Upper lobe of right lung (tissue), 1 donor: Measurements from ENCODE around the gene DTD2. TPM values are rescaled to one million over a fixed set of nuclear protein-coding genes. Genes with fewer than 3 reads are reported as not detected.
A peak's percentile ranks its signal among the peaks of the same experiment; 100 is the strongest.

Source experiments
- ATAC-seq: fragments of 200-7000 bp; cut with Tn5 transposase; one replicate; pipeline ENCODE4 v1.9.1; 2020; ENCODE audit warnings: mild to moderate bottlenecking, moderate library complexity
- DNase-seq: peaks from one replicate; pipeline ENCODE4 v3.0.0-alpha.2; 2020
- H3K27ac ChIP-seq: fragments of 200-600 bp; one replicate; pipeline ENCODE4 v1.8.0; 2022
- H3K27me3 ChIP-seq: fragments of 200-600 bp; one replicate; pipeline ENCODE4 v1.8.0; 2022; ENCODE audit warnings: mild to moderate bottlenecking
- H3K36me3 ChIP-seq: fragments of 200-600 bp; one replicate; pipeline ENCODE4 v1.8.0; 2022
- H3K4me1 ChIP-seq: fragments of 200-600 bp; one replicate; pipeline ENCODE4 v1.8.0; 2022
- H3K4me3 ChIP-seq: fragments of 200-600 bp; one replicate; pipeline ENCODE4 v1.8.0; 2022; ENCODE audit warnings: mild to moderate bottlenecking
- H3K9me3 ChIP-seq: fragments of 200-600 bp; one replicate; pipeline ENCODE4 v1.8.0; 2022
- intact Hi-C: fragments of 100-400 bp; cut with DNase I; formaldehyde crosslinking; loops from one replicate; pipeline ENCODE4 v1.11.0; 2022
- total RNA-seq: library from RNA; stranded (reverse); fragmentation: NEBNext Ultra II Directional; extraction: Animal tissue kit (Norgen Biotek cat#: 25700); gene quantifications from one replicate; pipeline ENCODE4 v1.2.1, GENCODE V29; 2021
- TF ChIP-seq, protein P1 (sequence below): fragments of 200-600 bp; IDR thresholded peaks from one replicate; pipeline ENCODE4 v1.8.0; 2022; ENCODE audit warnings: antibody characterized with exemption
- donor health status: DM: no; HTN: yes; CAD: no; lungs with severe emphysema.

DTD2 gene
- total RNA-seq, 1 donor from 2014 or later, result 18.2 TPM

DNA sequence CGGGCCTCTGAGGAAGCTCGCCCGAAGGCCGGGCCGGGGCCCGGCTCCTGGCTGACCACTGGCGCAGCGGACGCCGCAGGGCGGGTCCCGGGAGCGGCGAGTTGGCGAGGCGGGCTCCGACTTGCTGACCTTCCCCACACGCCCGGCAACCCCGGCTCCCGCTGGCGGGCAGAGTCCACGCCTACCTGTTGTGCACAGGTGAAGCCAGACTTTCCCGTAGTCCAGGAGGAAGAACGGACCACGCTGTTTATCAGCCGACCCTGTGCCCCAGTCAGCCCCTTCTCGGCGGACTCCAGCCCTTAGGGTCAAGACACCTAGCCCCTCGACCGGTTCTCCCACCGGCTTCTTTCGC lies 37.4 kb downstream of the DTD2 start:
- no peaks in the 10 kb centered on the region for H3K9me3 ChIP-seq
- peak; percentile 88 for ATAC-seq
- H3K36me3 ChIP-seq, result no peaks in the 10 kb centered on the region
- TF ChIP-seq, protein P1, sequence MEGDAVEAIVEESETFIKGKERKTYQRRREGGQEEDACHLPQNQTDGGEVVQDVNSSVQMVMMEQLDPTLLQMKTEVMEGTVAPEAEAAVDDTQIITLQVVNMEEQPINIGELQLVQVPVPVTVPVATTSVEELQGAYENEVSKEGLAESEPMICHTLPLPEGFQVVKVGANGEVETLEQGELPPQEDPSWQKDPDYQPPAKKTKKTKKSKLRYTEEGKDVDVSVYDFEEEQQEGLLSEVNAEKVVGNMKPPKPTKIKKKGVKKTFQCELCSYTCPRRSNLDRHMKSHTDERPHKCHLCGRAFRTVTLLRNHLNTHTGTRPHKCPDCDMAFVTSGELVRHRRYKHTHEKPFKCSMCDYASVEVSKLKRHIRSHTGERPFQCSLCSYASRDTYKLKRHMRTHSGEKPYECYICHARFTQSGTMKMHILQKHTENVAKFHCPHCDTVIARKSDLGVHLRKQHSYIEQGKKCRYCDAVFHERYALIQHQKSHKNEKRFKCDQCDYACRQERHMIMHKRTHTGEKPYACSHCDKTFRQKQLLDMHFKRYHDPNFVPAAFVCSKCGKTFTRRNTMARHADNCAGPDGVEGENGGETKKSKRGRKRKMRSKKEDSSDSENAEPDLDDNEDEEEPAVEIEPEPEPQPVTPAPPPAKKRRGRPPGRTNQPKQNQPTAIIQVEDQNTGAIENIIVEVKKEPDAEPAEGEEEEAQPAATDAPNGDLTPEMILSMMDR, result no peak
- peak overlapping the region; percentile 90 for H3K27ac ChIP-seq
- peaks cover 20% of the 10 kb centered on the region for H3K4me1 ChIP-seq
- H3K27me3 ChIP-seq, result no peaks in the 10 kb centered on the region
- H3K4me3 ChIP-seq, result peak overlapping the region; percentile 94
- intact Hi-C loops, result no loop called here
- peak; percentile 92 for DNase-seq

GRCh38 chr14:31419179-31419966 lies 37.9 kb downstream of the DTD2 start:
- H3K4me3 ChIP-seq, result peak overlapping the region; percentile 94
- intact Hi-C loops, result no loop called here
- TF ChIP-seq, protein P1, result no peak

GRCh38 chr14:31418440-31418839 lies 38.9 kb downstream of the DTD2 start:
- peak overlapping the region; percentile 90 for H3K27ac ChIP-seq
- no peaks in the 10 kb centered on the region for H3K36me3 ChIP-seq
- H3K4me3 ChIP-seq, result peak overlapping the region; percentile 94
- intact Hi-C loops, result no loop called here
- ATAC-seq, result no peak
- TF ChIP-seq, protein P1, result no peak
- no peaks in the 10 kb centered on the region for H3K27me3 ChIP-seq
- peaks cover 28% of the 10 kb centered on the region for H3K4me1 ChIP-seq
- no peak for DNase-seq
- no peaks in the 10 kb centered on the region for H3K9me3 ChIP-seq

More at GRCh38 chr14:31419179-31419966, 37.9 kb downstream of the DTD2 start:
- H3K4me1 ChIP-seq, result peaks cover 23% of the 10 kb centered on the region
- H3K36me3 ChIP-seq, result no peaks in the 10 kb centered on the region
- H3K27me3 ChIP-seq, result no peaks in the 10 kb centered on the region
- peak overlapping the region; percentile 90 for H3K27ac ChIP-seq
- H3K9me3 ChIP-seq, result no peaks in the 10 kb centered on the region
- DNase-seq (no peak), ATAC-seq (no peak)

GRCh38 chr14:31414190-31414833 lies 43.0 kb downstream of the DTD2 start:
- ATAC-seq (no peak), DNase-seq (no peak)
- Histone ChIP-seq H3K4me3 (no peak overlapping the region), H3K9me3 (no peaks in the 10 kb centered on the region), H3K36me3 (no peaks in the 10 kb centered on the region), H3K27me3 (no peaks in the 10 kb centered on the region), H3K27ac (no peak overlapping the region), H3K4me1 (peaks cover 47% of the 10 kb centered on the region)
- TF ChIP-seq, protein P1, result no peak
- intact Hi-C loops, result no loop called here

DNA sequence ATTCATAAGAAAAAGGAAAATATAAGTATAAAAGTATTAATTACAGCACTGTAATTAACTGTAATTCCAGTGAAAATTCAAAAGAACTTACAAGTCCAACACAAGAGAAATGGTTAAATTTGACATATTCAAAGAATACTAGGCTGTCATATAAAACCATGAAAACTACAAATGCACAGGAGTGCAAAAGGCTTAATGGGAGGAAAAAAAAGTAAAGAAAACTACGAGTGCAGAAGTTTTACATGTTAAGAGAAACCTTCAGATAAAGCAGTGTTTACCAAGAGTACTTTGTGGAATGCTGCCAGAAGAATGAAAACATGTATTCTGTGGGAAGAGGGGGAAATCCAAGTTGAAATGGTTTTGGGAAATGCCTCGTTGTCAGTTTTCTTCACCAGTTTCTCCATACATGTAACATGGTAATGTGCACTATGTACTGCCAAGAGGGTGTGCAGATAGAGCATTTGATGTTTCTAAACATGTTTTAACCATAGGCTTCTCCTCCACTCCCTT lies 46.0 kb downstream of the DTD2 start:
- Histone ChIP-seq H3K4me1 (peaks cover 29% of the 10 kb centered on the region), H3K27me3 (no peaks in the 10 kb centered on the region), H3K4me3 (no peak overlapping the region), H3K9me3 (no peaks in the 10 kb centered on the region), H3K27ac (no peak overlapping the region), H3K36me3 (no peaks in the 10 kb centered on the region)
- no peak for DNase-seq
- TF ChIP-seq, protein P1, result no peak
- intact Hi-C loops, result no loop called here
- no peak for ATAC-seq
